Keratinocyte (primary cell): Measurements from ENCODE around the gene TNRC18. TPM values are rescaled to one million over a fixed set of nuclear protein-coding genes. Genes with fewer than 3 reads are reported as not detected.

Source experiments
- DNase-seq: peaks from one replicate; pipeline ENCODE4 v3.0.0-alpha.2; 2011; ENCODE audit warnings: low read depth, missing footprints, low spot score
- FAIRE-seq: peaks from 2 replicates; lab custom pipeline; 2011; peaks lifted over from hg19 to GRCh38; lab: Jason Lieb, UNC
- H2AFZ ChIP-seq: 2 replicates; pipeline ENCODE4 v1.6.0; 2012; ENCODE audit warnings: low read length, control low read depth, inconsistent platforms; ENCODE audit not compliant: control insufficient read depth
- H3K27ac ChIP-seq: 2 replicates; pipeline ENCODE4 v1.5.1; 2011; ENCODE audit warnings: low read length; ENCODE audit not compliant: control insufficient read depth, insufficient read depth
- H3K27me3 ChIP-seq: 3 replicates; pipeline ENCODE4 v1.6.0; 2011; ENCODE audit warnings: low read length; ENCODE audit not compliant: control insufficient read depth, insufficient read depth; ENCODE audit errors: extremely low read depth
- H3K36me3 ChIP-seq, 2 experiments: 2 replicates in 1 of 2; 3 replicates in 1 of 2; pipeline ENCODE4 v1.5.1; 2011; ENCODE audit warnings: low read length in 2 of 2, mild to moderate bottlenecking in 1 of 2; ENCODE audit not compliant: control insufficient read depth in 2 of 2, insufficient read depth in 2 of 2; ENCODE audit errors: extremely low read depth in 1 of 2
- H3K4me1 ChIP-seq: 3 replicates; pipeline ENCODE4 v1.5.1; 2011; ENCODE audit warnings: low read length; ENCODE audit not compliant: control insufficient read depth, insufficient read depth; ENCODE audit errors: extremely low read depth
- H3K4me2 ChIP-seq: 3 replicates; pipeline ENCODE4 v1.6.0; 2011; ENCODE audit warnings: low read depth, low read length; ENCODE audit not compliant: control insufficient read depth, insufficient read depth; ENCODE audit errors: extremely low read depth
- H3K4me3 ChIP-seq, 3 experiments: fragments of 200-600 bp in 1 of 3; sonication (generic) in 1 of 3; 2 replicates in 2 of 3; 3 replicates in 1 of 3; pipeline ENCODE4 v1.5.1; 2011 to 2016; ENCODE audit warnings: low read length in 3 of 3, mild to moderate bottlenecking in 3 of 3, control low read depth in 2 of 3, inconsistent platforms in 1 of 3, low read depth in 1 of 3, mixed read lengths in 1 of 3, mixed run types in 1 of 3, moderate library complexity in 1 of 3; ENCODE audit not compliant: control insufficient read depth in 2 of 3, insufficient read depth in 2 of 3; ENCODE audit errors: extremely low read depth in 1 of 3
- H3K79me2 ChIP-seq: 2 replicates; pipeline ENCODE4 v1.6.0; 2012; ENCODE audit warnings: low read length; ENCODE audit not compliant: control insufficient read depth, insufficient read depth
- H3K9ac ChIP-seq: 3 replicates; pipeline ENCODE4 v1.6.0; 2011; ENCODE audit warnings: low read length; ENCODE audit not compliant: control insufficient read depth, insufficient read depth; ENCODE audit errors: extremely low read depth
- H3K9me1 ChIP-seq: 3 replicates; pipeline ENCODE4 v1.6.0; 2011; ENCODE audit warnings: low read length; ENCODE audit not compliant: control insufficient read depth, insufficient read depth; ENCODE audit errors: extremely low read depth
- H3K9me3 ChIP-seq: 2 replicates; pipeline ENCODE4 v1.5.1; 2012; ENCODE audit warnings: low read depth, low read length; ENCODE audit not compliant: control insufficient read depth
- H4K20me1 ChIP-seq: 3 replicates; pipeline ENCODE4 v1.6.0; 2011; ENCODE audit warnings: low read length; ENCODE audit not compliant: control insufficient read depth, insufficient read depth; ENCODE audit errors: extremely low read depth
- EZH2 ChIP-seq: IDR thresholded peaks from one replicate; pipeline ENCODE4 v1.6.1; 2012; ENCODE audit warnings: inconsistent platforms, mild to moderate bottlenecking, low read length, moderate library complexity
- dilution Hi-C: fragments of 300-500 bp; cut with MboI; formaldehyde crosslinking; loops from one replicate; pipeline ENCODE4 v1.7.0; 2020; ENCODE audit warnings: low sequenced_read_pairs; ENCODE audit not compliant: extremely low pct_ligation_motif_present
- polyA plus RNA-seq, 5 experiments: library from polyadenylated mRNA; depleted of rRNA in 3 of 5; stranded (reverse) in 3 of 5; stranded (forward) in 1 of 5; unstranded in 1 of 5; fragments of >200 nt; gene quantifications; 1 replicate in 1 of 5; 2 replicates in 3 of 5; 3 replicates in 1 of 5; pipeline versions ENCODE4 v1.2.1 to v1.2.3, GENCODE V29; 2011 to 2012; ENCODE audit warnings: missing spikeins in 2 of 5, low read depth in 1 of 5, low replicate concordance in 1 of 5
- TF ChIP-seq, protein P1 (sequence below), 3 experiments: IDR thresholded peaks in 1 of 3; conservative IDR thresholded peaks in 1 of 3; optimal IDR thresholded peaks in 1 of 3; 2 replicates in 2 of 3; 3 replicates in 1 of 3; pipeline versions ENCODE3 to v1.5.1; 2011; ENCODE audit warnings: low read length in 3 of 3, mild to moderate bottlenecking in 3 of 3, moderate library complexity in 2 of 3, control low read depth in 1 of 3, inconsistent platforms in 1 of 3; ENCODE audit not compliant: insufficient read depth in 2 of 3; ENCODE audit errors: extremely low read depth in 1 of 3

The TNRC18 gene
- polyA plus RNA-seq, 1 donor (not counting 4 experiments of a cell fraction or from before 2014, with no cell fraction given), result 13.2 TPM

DNA sequence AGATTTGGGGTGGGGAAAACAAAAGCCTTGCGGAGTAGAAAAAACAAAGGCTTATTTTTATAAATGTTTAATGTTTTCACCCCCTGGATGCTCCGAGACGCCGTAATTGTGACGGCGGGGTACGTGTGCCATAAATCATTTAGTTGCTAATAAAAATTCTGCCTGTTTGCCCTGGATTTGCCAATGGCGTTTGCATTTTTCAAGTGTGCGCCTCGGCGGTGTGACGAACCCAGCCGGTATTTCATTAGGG lies 2.5 kb upstream of the TNRC18 start:
- Histone ChIP-seq H3K27me3 (no peaks in the 10 kb centered on the region), H2AFZ (no peak overlapping the region), H3K27ac (peak overlapping the region; percentile 96), H4K20me1 (no peaks in the 10 kb centered on the region), H3K9me3 (no peaks in the 10 kb centered on the region), H3K9ac (peak overlapping the region; percentile 99), H3K9me1 (no peaks in the 10 kb centered on the region), H3K36me3 (no peaks in the 10 kb centered on the region), H3K4me1 (peaks cover 10% of the 10 kb centered on the region), H3K4me3 (peak overlapping the region; percentile 87 to 94 (median 93)), H3K79me2 (peaks cover 76% of the 10 kb centered on the region), H3K4me2 (peak overlapping the region; percentile 83)
- dilution Hi-C loops, result no loop called here
- DNase-seq (no peak), FAIRE-seq (no peak)
- TF ChIP-seq EZH2, result no peak
- TF ChIP-seq, protein P1, sequence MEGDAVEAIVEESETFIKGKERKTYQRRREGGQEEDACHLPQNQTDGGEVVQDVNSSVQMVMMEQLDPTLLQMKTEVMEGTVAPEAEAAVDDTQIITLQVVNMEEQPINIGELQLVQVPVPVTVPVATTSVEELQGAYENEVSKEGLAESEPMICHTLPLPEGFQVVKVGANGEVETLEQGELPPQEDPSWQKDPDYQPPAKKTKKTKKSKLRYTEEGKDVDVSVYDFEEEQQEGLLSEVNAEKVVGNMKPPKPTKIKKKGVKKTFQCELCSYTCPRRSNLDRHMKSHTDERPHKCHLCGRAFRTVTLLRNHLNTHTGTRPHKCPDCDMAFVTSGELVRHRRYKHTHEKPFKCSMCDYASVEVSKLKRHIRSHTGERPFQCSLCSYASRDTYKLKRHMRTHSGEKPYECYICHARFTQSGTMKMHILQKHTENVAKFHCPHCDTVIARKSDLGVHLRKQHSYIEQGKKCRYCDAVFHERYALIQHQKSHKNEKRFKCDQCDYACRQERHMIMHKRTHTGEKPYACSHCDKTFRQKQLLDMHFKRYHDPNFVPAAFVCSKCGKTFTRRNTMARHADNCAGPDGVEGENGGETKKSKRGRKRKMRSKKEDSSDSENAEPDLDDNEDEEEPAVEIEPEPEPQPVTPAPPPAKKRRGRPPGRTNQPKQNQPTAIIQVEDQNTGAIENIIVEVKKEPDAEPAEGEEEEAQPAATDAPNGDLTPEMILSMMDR (optimal IDR thresholded peaks at IDR 0.05 in 1 of 3, IDR thresholded peaks at IDR 0.05 in 1 of 3, conservative IDR thresholded peaks at IDR 0.05 in 1 of 3; ENCODE audit: extremely low read depth in 1 of 3, insufficient read depth in 2 of 3, low read length in 3 of 3), result no peak

DNA sequence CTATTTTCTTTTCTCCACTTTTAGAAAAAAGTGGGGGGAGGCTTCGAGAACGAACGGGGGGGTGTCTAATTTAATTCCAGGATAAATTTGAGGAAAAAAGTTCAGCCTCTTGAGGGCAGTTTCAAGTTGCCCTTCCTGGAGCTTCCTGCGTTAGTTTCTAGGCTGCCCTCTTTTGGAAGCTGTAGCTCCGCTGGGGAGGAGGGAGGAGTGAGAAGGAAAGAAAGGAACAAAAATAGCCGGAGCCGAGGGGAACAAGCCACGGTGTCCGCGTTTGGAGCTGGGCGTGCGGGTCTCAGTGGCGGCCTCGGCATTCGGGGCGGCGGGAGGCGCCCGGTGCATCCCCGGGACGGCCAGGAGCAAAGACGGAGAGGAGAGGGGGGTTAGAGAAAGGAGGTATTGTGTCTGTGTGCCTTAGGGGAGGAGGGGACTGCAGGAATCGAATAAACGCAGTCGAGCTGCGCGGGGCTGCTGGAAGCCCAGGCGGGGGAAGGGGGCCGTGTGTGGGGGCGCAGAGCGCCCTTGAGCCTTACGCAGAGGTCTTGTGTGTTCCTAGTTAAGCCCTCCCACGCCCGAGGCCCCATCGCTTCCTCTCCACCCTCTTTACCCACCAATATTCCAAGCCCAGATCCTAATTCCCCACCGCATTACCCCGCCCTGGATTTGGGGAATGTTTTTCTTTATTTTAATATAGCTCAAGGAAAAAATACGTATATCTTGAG lies 2.0 kb upstream of the TNRC18 start:
- DNase-seq (no peak), FAIRE-seq (no peak)
- H2AFZ ChIP-seq, result no peak overlapping the region

More for the DNA sequence above, 2.0 kb upstream of the TNRC18 start:
- peaks cover 6% of the 10 kb centered on the region for H3K4me1 ChIP-seq
- no peaks in the 10 kb centered on the region for H3K9me3 ChIP-seq
- H4K20me1 ChIP-seq, result no peaks in the 10 kb centered on the region
- H3K27me3 ChIP-seq, result no peaks in the 10 kb centered on the region
- H3K36me3 ChIP-seq, result no peaks in the 10 kb centered on the region
- H3K9me1 ChIP-seq, result no peaks in the 10 kb centered on the region
- dilution Hi-C loops, result no loop called here
- H3K4me2 ChIP-seq, result peak overlapping the region; percentile 83
- peak overlapping the region; percentile 96 for H3K27ac ChIP-seq
- peak overlapping the region; percentile 99 for H3K9ac ChIP-seq
- H3K79me2 ChIP-seq, result peaks cover 77% of the 10 kb centered on the region
- no peak for TF ChIP-seq EZH2
- TF ChIP-seq, protein P1 (optimal IDR thresholded peaks at IDR 0.05 in 1 of 3, IDR thresholded peaks at IDR 0.05 in 1 of 3, conservative IDR thresholded peaks at IDR 0.05 in 1 of 3; ENCODE audit: extremely low read depth in 1 of 3, insufficient read depth in 2 of 3, low read length in 3 of 3), result no peak
- H3K4me3 ChIP-seq, result peak overlapping the region; percentile 87 to 94 (median 93)
